HG03378 (cell line): ENCODE results near the gene SORCS2.

Source experiments
- ATAC-seq: cut with Tn5 transposase; IDR thresholded peaks from one replicate; pipeline ENCODE4 v1.9.1; 2021; ENCODE audit warnings: mild to moderate bottlenecking, moderate library complexity; ENCODE audit not compliant: unreplicated experiment

SORCS2 gene

GRCh38 chr4:7217474-7218321, 25.4 kb downstream of the SORCS2 start:
- ATAC-seq: no peak

DNA sequence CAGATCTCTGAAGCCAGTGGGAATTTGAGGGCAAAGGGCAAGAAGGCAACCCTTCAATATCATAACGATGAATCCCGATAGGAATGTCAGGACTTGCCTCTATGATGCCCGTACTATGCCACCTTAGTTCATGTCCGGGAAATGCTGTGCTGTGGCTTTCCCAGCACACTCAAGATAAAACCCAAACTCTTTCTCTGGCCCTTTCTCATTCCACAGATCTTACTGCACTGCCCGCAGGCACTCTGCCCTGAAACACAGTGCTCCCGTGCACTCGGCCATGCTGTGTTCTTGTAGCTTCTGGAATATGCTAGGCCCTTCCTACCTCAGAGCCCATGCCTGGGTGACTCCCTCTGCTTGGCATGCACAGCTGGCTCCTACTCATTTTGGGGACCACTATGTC, 26.3 kb downstream of the SORCS2 start:
- ATAC-seq: no peak

GRCh38 chr4:7222521-7222920, 30.2 kb downstream of the SORCS2 start:
- no peak for ATAC-seq

DNA sequence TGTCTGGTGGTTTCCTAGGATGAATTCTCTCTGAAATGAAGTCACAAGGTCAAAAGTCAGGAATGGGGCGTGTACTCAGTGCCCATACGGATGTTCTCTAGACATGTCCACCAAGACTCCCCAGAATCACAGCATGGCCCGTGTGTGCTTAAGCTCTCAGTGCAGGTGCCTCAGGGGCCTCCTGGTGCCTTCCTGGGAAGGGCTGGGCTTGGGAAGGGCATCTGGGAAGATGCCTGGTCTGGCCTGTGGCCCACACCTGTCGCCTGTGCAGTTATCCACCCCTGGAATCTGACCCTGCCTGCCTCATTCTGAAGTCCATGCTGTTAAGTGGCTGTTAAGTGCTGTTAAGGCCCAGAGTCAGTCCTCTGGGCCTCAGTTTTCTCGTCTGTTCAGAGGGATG, 31.2 kb downstream of the SORCS2 start:
- ATAC-seq: no peak

DNA sequence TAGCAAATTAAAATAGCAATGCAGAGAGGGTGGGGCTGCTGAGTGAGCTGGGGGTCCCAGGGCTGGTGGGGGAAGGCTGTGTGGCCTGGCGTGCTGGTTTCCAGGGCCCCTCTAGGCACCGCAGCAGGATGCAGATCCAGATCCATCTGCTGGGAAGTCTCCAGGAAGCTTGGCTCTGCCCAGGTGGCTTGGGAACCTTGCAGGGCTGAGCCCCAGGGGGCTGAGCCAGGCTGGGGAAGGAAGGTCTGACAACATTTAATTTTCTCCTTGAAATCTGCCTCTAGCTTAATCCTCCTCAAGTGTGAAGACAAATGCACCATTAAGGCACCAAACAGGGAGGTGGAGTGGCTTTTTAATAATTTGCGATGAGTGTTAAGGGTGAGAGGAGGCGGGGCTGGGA, 31.7 kb downstream of the SORCS2 start:
- ATAC-seq: no peak

- no peak for ATAC-seq
These were observed 32.7 kb downstream of the SORCS2 start for GRCh38 chr4:7224878-7225533.

DNA sequence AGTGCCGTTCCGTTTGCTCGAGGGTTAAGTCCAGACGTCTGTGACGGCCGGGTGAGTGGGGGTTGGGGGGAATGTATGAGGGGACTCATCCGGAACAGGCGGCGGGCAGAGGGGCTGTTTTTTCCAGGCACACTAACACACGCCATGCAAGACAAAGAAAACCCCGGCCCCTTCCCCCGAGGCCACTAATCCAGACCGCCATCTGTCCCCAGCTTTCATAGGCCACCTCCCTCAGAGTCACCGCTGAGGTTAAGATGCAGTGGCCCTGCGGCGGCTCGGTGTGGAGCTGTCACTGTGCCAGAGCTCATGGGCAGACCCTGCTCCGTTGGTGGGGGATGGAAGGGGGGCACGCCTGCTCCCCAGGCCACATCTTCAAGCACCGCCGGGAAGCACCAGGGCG, 34.1 kb downstream of the SORCS2 start:
- ATAC-seq: no peak

DNA sequence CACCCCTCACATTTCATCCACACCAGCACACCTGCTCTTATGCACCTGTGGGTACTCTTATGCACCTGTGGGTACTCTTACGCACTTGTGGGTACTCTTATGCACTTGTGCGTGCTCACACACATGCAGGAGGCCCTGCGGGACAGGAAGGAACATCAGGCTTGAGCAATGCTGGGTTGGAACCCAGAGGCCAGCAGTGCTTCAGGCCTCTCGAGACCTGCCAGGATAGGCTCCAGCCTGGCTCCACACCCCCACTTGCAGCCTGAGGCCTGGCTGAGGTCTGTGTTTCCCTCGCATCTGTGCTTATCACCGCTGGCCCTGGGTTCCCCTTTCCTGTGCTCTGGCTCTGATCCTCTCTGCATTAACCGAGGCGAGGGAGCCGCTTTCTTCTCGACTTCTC, 34.7 kb downstream of the SORCS2 start:
- ATAC-seq: no peak

- no peak for ATAC-seq
These were observed 36.4 kb downstream of the SORCS2 start for GRCh38 chr4:7228734-7229133.

DNA sequence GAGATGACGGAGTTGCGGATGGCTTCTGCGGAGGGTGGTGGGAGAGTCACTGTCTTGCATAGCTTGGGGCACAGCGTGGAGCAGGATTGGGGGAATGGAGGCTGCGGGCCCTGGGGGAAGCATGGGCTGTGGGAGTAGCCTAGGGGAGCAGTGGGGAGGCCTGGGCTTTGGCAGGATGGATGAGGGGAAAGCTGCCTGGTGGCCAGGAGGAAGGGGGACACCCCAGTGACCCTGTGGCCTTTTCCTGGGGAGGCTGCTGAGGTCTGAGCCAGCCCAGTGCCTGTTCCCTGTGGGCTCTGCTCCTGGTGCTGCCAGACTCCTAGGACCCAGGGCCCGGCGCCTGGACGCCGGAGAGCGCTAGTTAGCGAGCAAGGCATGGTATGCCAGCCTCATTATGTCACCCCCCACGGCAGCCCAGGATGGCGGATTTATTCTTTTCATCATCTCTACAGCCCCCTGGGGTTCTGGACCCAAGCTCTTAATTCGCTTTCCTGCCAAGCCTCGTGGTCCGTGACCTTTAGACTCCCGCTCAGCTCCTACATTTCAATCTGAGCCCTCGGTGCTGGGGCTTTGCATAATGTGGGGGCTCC, 39.8 kb downstream of the SORCS2 start:
- no peak for ATAC-seq

GRCh38 chr4:7233006-7233580, 40.8 kb downstream of the SORCS2 start:
- no peak for ATAC-seq

- no peak for ATAC-seq
These were observed 41.3 kb downstream of the SORCS2 start for GRCh38 chr4:7233601-7234000.

GRCh38 chr4:7234355-7235029, 42.2 kb downstream of the SORCS2 start:
- no peak for ATAC-seq

- ATAC-seq: no peak
These were observed 42.7 kb downstream of the SORCS2 start for GRCh38 chr4:7235030-7235380.

- ATAC-seq: no peak
These were observed 44.5 kb downstream of the SORCS2 start for GRCh38 chr4:7236847-7237246.

DNA sequence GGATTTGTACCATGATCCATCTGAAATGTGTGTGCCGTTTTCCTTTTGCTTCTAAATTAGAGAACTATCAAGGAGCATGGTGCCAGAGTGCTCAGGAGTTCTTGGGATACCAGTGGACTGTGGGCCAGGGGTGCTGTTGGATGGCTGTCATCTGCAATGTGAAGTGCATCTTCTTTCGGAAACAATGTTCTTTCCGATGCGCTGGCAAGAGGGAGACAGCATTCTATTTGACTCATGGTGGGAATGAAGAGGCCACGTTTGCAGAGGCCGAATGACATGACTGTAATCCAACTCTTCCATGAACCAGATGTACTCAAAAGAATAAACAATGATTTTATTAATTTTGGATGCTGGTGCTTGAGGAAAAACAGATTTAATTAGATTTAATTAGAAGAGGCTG, 45.5 kb downstream of the SORCS2 start:
- ATAC-seq: no peak

- no peak for ATAC-seq
These were observed 46.1 kb downstream of the SORCS2 start for GRCh38 chr4:7238300-7238960.

GRCh38 chr4:7239101-7239820, 46.9 kb downstream of the SORCS2 start:
- no peak for ATAC-seq

- ATAC-seq: no peak
These were observed 47.5 kb downstream of the SORCS2 start for GRCh38 chr4:7239844-7240243.

GRCh38 chr4:7240306-7240705, 48.0 kb downstream of the SORCS2 start:
- no peak for ATAC-seq
